NAMALWA (cell line): ENCODE results near the gene MARCHF10.

Experiments used
- DNase-seq: peaks from one replicate; pipeline ENCODE4 v3.0.0-alpha.2; 2015; ENCODE audit warnings: low spot score

Gene MARCHF10

GRCh38 chr17:62658136-62658920, 149.8 kb downstream of the MARCHF10 start:
- no peak for DNase-seq

- no peak for DNase-seq
These were observed 150.4 kb downstream of the MARCHF10 start for GRCh38 chr17:62657690-62658089.

GRCh38 chr17:62657145-62657665, 150.9 kb downstream of the MARCHF10 start:
- no peak for DNase-seq

- DNase-seq, result no peak
These were observed 151.7 kb downstream of the MARCHF10 start for GRCh38 chr17:62656446-62656845.

- no peak for DNase-seq
These were observed 152.5 kb downstream of the MARCHF10 start for GRCh38 chr17:62655656-62656055.

- DNase-seq, result no peak
These were observed 154.0 kb downstream of the MARCHF10 start for GRCh38 chr17:62653826-62654761.

GRCh38 chr17:62653002-62653825, 154.9 kb downstream of the MARCHF10 start:
- DNase-seq, result no peak

- no peak for DNase-seq
These were observed 155.7 kb downstream of the MARCHF10 start for GRCh38 chr17:62652251-62653001.
